Adrenal gland (tissue), 12 donors: ENCODE data around the gene LIG4. TPM values are rescaled to one million over a fixed set of nuclear protein-coding genes. Genes with fewer than 3 reads are reported as not detected.

Source experiments
- DNase-seq, 7 donors: peaks; one replicate each; pipeline ENCODE4 v3.0.0-alpha.2; 2019 to 2020
- H3K27ac ChIP-seq, 5 donors: fragments of 200-600 bp; sonication (generic) in 4 of 5; 1 replicate in 3 of 5; 2 replicates in 2 of 5; pipeline versions ENCODE4 v1.5.1 to v1.8.0; 2016 to 2020; ENCODE audit warnings: mild to moderate bottlenecking in 1 of 5
- H3K27me3 ChIP-seq: fragments of 200-600 bp; 2 replicates; pipeline ENCODE4 v1.8.0; 2021
- H3K36me3 ChIP-seq, 2 donors: fragments of 200-600 bp; replicated peaks in 1 of 2; 1 replicate in 1 of 2; 2 replicates in 1 of 2; pipeline versions ENCODE4 v1.5.1 to v1.8.0; 2018 to 2022
- H3K4me1 ChIP-seq, 2 donors: fragments of 200-600 bp; replicated peaks in 1 of 2; 1 replicate in 1 of 2; 2 replicates in 1 of 2; pipeline versions ENCODE4 v1.5.1 to v1.8.0; 2018 to 2021
- H3K4me3 ChIP-seq, 4 donors: fragments of 200-600 bp; sonication (generic) in 3 of 4; one replicate each; pipeline ENCODE4 v1.5.1; 2016 to 2018
- H3K9me3 ChIP-seq, 3 donors: fragments of 200-600 bp; sonication (generic) in 1 of 3; replicated peaks in 1 of 3; 1 replicate in 2 of 3; 2 replicates in 1 of 3; pipeline versions ENCODE4 v1.5.1 to v1.8.0; 2016 to 2021
- CTCF ChIP-seq, 6 experiments: fragments of 450-650 bp in 4 of 6; fragments of 200-600 bp in 2 of 6; sonication (generic) in 1 of 6; IDR thresholded peaks; 1 replicate in 5 of 6; 2 replicates in 1 of 6; pipeline versions ENCODE4 v1.5.1 to v1.8.0; 2016 to 2021; ENCODE audit warnings: antibody characterized with exemption in 6 of 6, mild to moderate bottlenecking in 2 of 6, moderate library complexity in 1 of 6
- POLR2A ChIP-seq, 2 donors: fragments of 450-650 bp; IDR thresholded peaks; one replicate each; pipeline ENCODE4 v1.6.1; 2017; ENCODE audit warnings: antibody characterized with exemption in 2 of 2, mild to moderate bottlenecking in 2 of 2, moderate library complexity in 1 of 2
- WGBS, 4 donors: extraction: QIAGEN DNeasy Blood & Tissue Kit in 2 of 4; methylation state at CpG; one replicate each; pipeline versions ENCODE4 v1.1.5 to v1.1.7; 2013 to 2017; 5-methylcytosine and 5-hydroxymethylcytosine counted together
- intact Hi-C, 2 donors: fragments of 100-400 bp; cut with DNase I; formaldehyde crosslinking; loops; one replicate each; pipeline versions ENCODE4 v1.14.1 to v1.15.0; 2022 to 2023
- polyA plus RNA-seq, 3 donors: library from polyadenylated mRNA; stranded (reverse); fragments of 200-250 nt in 2 of 3; fragments of 350-450 nt in 1 of 3; fragmentation: Illumina TruSeq in 1 of 3; extraction: RNeasy Lipid Tissue Mini Kit (QIAGEN cat#74804) in 1 of 3; gene quantifications; one replicate each; pipeline ENCODE4 v1.2.3, GENCODE V29; 2013 to 2014
- total RNA-seq, 9 donors: library from RNA; depleted of rRNA in 4 of 9; stranded (reverse); fragments of >200 nt in 4 of 9; fragments of 120-200 nt in 1 of 9; fragmentation: NEBNext Ultra II Directional in 1 of 9; extraction: Animal tissue kit (Norgen Biotek cat#: 25700) in 1 of 9; gene quantifications; one replicate each; pipeline versions ENCODE4 v1.1.0 to v1.2.4, GENCODE V29; 2013 to 2023
- donor health status: healthy with polysubstance abuse.
- donor health status: Bipolar disorder and iron deficiency.
- donor health status: DM: yes; HTN: yes; CAD: no.
- donor health status: DM: no; HTN: no; CAD: no.
- donor health status: DM: no; HTN: no; CAD: no.
- donor health status: DM: yes; HTN: yes; CAD: no.

Gene LIG4
- total and polyA plus RNA-seq, 12 donors: 5.9 to 20.1 (median 13.3) TPM

- Histone ChIP-seq H3K4me1 (peaks cover 18 to 28% of the 10 kb centered on the region in 2 donors), H3K27me3 (no peaks in the 10 kb centered on the region), H3K27ac (peak overlapping the region in 1 of 5 donors; percentile 17), H3K9me3 (no peaks in the 10 kb centered on the region), H3K36me3 (peaks cover 0 to 12% of the 10 kb centered on the region in 2 donors), H3K4me3 (peak overlapping the region in 2 of 4 donors; percentile 21 to 63)
- 14 to 43% (median 21%) methylated on average over 11 to 41 of the region's 41 CpGs for WGBS, 4 donors
- DNase-seq: peak in 2 of 7 donors; percentile 21 to 63
- TF ChIP-seq POLR2A (IDR thresholded peaks at IDR 0.05) (no peak), CTCF (IDR thresholded peaks at IDR 0.05) (no peak)
- intact Hi-C loops: no loop called here
Observed at GRCh38 chr13:108214441-108215271, 680 bp downstream of the LIG4 start.

GRCh38 chr13:108213946-108214345, 1.4 kb downstream of the LIG4 start:
- Histone ChIP-seq H3K4me1 (peaks cover 11 to 21% of the 10 kb centered on the region in 2 donors), H3K4me3 (no peak overlapping the region), H3K27me3 (no peaks in the 10 kb centered on the region), H3K9me3 (no peaks in the 10 kb centered on the region), H3K27ac (no peak overlapping the region), H3K36me3 (peaks cover 0 to 16% of the 10 kb centered on the region in 2 donors)
- WGBS, 4 donors: 65 to 78% (median 77%) methylated on average over 5 of the region's 5 CpGs
- no peak for TF ChIP-seq POLR2A (IDR thresholded peaks at IDR 0.05)
- TF ChIP-seq CTCF (IDR thresholded peaks at IDR 0.05): no peak
- DNase-seq: no peak
- intact Hi-C loops: no loop called here

GRCh38 chr13:108212886-108213285, 2.5 kb downstream of the LIG4 start:
- H3K27me3 ChIP-seq: no peaks in the 10 kb centered on the region
- no peaks in the 10 kb centered on the region for H3K9me3 ChIP-seq
- no peak overlapping the region for H3K4me3 ChIP-seq
- 87 to 91% (median 88%) methylated on average over 4 of the region's 4 CpGs for WGBS, 4 donors
- intact Hi-C loops: no loop called here
- no peak overlapping the region for H3K27ac ChIP-seq
- H3K36me3 ChIP-seq: peaks cover 0 to 16% of the 10 kb centered on the region in 2 donors
- H3K4me1 ChIP-seq: peaks cover 11 to 21% of the 10 kb centered on the region in 2 donors
- no peak for TF ChIP-seq POLR2A (IDR thresholded peaks at IDR 0.05)
- TF ChIP-seq CTCF (IDR thresholded peaks at IDR 0.05): no peak
- no peak for DNase-seq

GRCh38 chr13:108210551-108210950, 4.8 kb downstream of the LIG4 start:
- no peak for TF ChIP-seq POLR2A (IDR thresholded peaks at IDR 0.05)
- 81 to 95% (median 89%) methylated on average over 2 of the region's 2 CpGs for WGBS, 4 donors
- Histone ChIP-seq H3K36me3 (peaks cover 0 to 16% of the 10 kb centered on the region in 2 donors), H3K4me1 (peaks cover under 1 to 3% of the 10 kb centered on the region in 2 donors), H3K9me3 (no peaks in the 10 kb centered on the region), H3K27me3 (no peaks in the 10 kb centered on the region), H3K27ac (no peak overlapping the region), H3K4me3 (no peak overlapping the region)
- no peak for DNase-seq
- intact Hi-C loops: no loop called here
